ENCODE data around the gene PFKFB3.
"Not testable (repeated sequence)": the region's sequence is repeated elsewhere in the genome, so short reads cannot be mapped to it uniquely, and the experiment has no call there.

The PFKFB3 gene

GRCh38 chr10:6221971-6222751, 19.4 kb downstream of the PFKFB3 start:
- DNase-seq: no peak

- no peak for DNase-seq
Observed at GRCh38 chr10:6222755-6223154, 20.0 kb downstream of the PFKFB3 start.

GRCh38 chr10:6223981-6224380, 21.2 kb downstream of the PFKFB3 start:
- DNase-seq: no peak

- DNase-seq: no peak
Observed at GRCh38 chr10:6224781-6225180, 22.0 kb downstream of the PFKFB3 start.

GRCh38 chr10:6225263-6225814, 22.6 kb downstream of the PFKFB3 start:
- no peak for DNase-seq

- no peak for DNase-seq
Observed at GRCh38 chr10:6226216-6226615, 23.5 kb downstream of the PFKFB3 start.

GRCh38 chr10:6227346-6227745, 24.6 kb downstream of the PFKFB3 start:
- DNase-seq: no peak

- DNase-seq: no peak
Observed at GRCh38 chr10:6228010-6228511, 25.3 kb downstream of the PFKFB3 start.

- no peak for DNase-seq
Observed at GRCh38 chr10:6228647-6229046, 25.9 kb downstream of the PFKFB3 start.

- DNase-seq: no peak
Observed at GRCh38 chr10:6229290-6229689, 26.6 kb downstream of the PFKFB3 start.

- no peak for DNase-seq
Observed at GRCh38 chr10:6229746-6230145, 27.0 kb downstream of the PFKFB3 start.

- no peak for DNase-seq
Observed at GRCh38 chr10:6230315-6230714, 27.6 kb downstream of the PFKFB3 start.

- no peak for DNase-seq
Observed at GRCh38 chr10:6231146-6231545, 28.4 kb downstream of the PFKFB3 start.

GRCh38 chr10:6231730-6232129, 29.0 kb downstream of the PFKFB3 start:
- DNase-seq: no peak

GRCh38 chr10:6232225-6232807, 29.6 kb downstream of the PFKFB3 start:
- DNase-seq: no peak

- no peak for DNase-seq
Observed at GRCh38 chr10:6232846-6233724, 30.4 kb downstream of the PFKFB3 start.

- DNase-seq: no peak
Observed at GRCh38 chr10:6233725-6234277, 31.1 kb downstream of the PFKFB3 start.

- DNase-seq: no peak
Observed at GRCh38 chr10:6234371-6234770, 31.6 kb downstream of the PFKFB3 start.

GRCh38 chr10:6236349-6237198, 33.8 kb downstream of the PFKFB3 start:
- DNase-seq: no peak

GRCh38 chr10:6237199-6237530, 34.4 kb downstream of the PFKFB3 start:
- no peak for DNase-seq

- DNase-seq: not testable (repeated sequence)
Observed at GRCh38 chr10:6238587-6239212, 36.0 kb downstream of the PFKFB3 start.
